Natural killer cell treated with Interleukin-12 subunit alpha and Interleukin-12 subunit beta and Interleukin-15 and Interleukin-18, amount 100 ng/mL, for 72 hours (primary cell): ENCODE measurements around the gene UBAC2. TPM values are rescaled to one million over a fixed set of nuclear protein-coding genes. Genes with fewer than 3 reads are reported as not detected.

Experiments
- ATAC-seq, 2 donors: fragments of 150-1000 bp; cut with Tn5 transposase in 1 of 2; sonication (Bioruptor Pico), chemical (Tn5 transposase) in 1 of 2; 2 replicates each; pipeline ENCODE4 v1.10.0; 2021
- DNase-seq: peaks from one replicate; pipeline ENCODE4 v3.0.0; 2022; ENCODE audit warnings: low spot score
- H3K27ac Mint-ChIP-seq, 2 donors: 1 replicate in 1 of 2; 2 replicates in 1 of 2; pipeline ENCODE4 v1.8.0; 2022; ENCODE audit warnings: mixed read lengths in 2 of 2, mild to moderate bottlenecking in 1 of 2, moderate library complexity in 1 of 2
- H3K27me3 Mint-ChIP-seq, 2 donors: 1 replicate in 1 of 2; 2 replicates in 1 of 2; pipeline ENCODE4 v1.8.0; 2022; ENCODE audit warnings: mixed read lengths in 2 of 2
- H3K36me3 Mint-ChIP-seq: one replicate; pipeline ENCODE4 v1.8.0; 2022; ENCODE audit warnings: mixed read lengths
- H3K4me1 Mint-ChIP-seq, 2 donors: 1 replicate in 1 of 2; 2 replicates in 1 of 2; pipeline ENCODE4 v1.8.0; 2022; ENCODE audit warnings: low read depth in 2 of 2, mixed read lengths in 2 of 2, mild to moderate bottlenecking in 1 of 2
- H3K4me3 Mint-ChIP-seq: one replicate; pipeline ENCODE4 v1.8.0; 2022; ENCODE audit warnings: mixed read lengths
- H3K9me3 Mint-ChIP-seq: 2 replicates; pipeline ENCODE4 v1.8.0; 2022; ENCODE audit warnings: mixed read lengths
- total RNA-seq, 2 donors: library from RNA; stranded (reverse); gene quantifications; one replicate each; pipeline ENCODE4 v1.2.3, GENCODE V29; 2022

The UBAC2 gene
- total RNA-seq, 2 donors from 2014 or later = 55.9 to 58.0 TPM

- Mint-ChIP-seq H3K36me3 (peaks cover 26% of the 10 kb centered on the region), H3K27ac (peak overlapping the region in 1 of 2 donors; percentile 44), H3K4me1 (peaks cover 35 to 41% of the 10 kb centered on the region in 2 donors)
These were observed 173.7 kb downstream of the UBAC2 start for GRCh38 chr13:99374169-99374991.

GRCh38 chr13:99374994-99375737, 174.5 kb downstream of the UBAC2 start:
- Mint-ChIP-seq H3K4me3 (no peak overlapping the region), H3K27me3 (peaks cover 0 to 5% of the 10 kb centered on the region in 2 donors)

More at GRCh38 chr13:99374169-99374991, 173.7 kb downstream of the UBAC2 start:
- H3K9me3 Mint-ChIP-seq = no peaks in the 10 kb centered on the region
- H3K27me3 Mint-ChIP-seq = peaks cover 0 to 2% of the 10 kb centered on the region in 2 donors
- no peak for ATAC-seq
- no peak for DNase-seq
- H3K4me3 Mint-ChIP-seq = no peak overlapping the region

GRCh38 chr13:99375738-99376080, 175.1 kb downstream of the UBAC2 start:
- H3K27ac Mint-ChIP-seq = no peak overlapping the region
- H3K36me3 Mint-ChIP-seq = peaks cover 20% of the 10 kb centered on the region
- DNase-seq (no peak), ATAC-seq (no peak)
- no peaks in the 10 kb centered on the region for H3K9me3 Mint-ChIP-seq
- peaks cover 0 to 3% of the 10 kb centered on the region in 2 donors for H3K27me3 Mint-ChIP-seq
- H3K4me3 Mint-ChIP-seq = no peak overlapping the region
- peaks cover 38 to 48% of the 10 kb centered on the region in 2 donors for H3K4me1 Mint-ChIP-seq

More at GRCh38 chr13:99374994-99375737, 174.5 kb downstream of the UBAC2 start:
- peaks cover 26% of the 10 kb centered on the region for H3K36me3 Mint-ChIP-seq
- ATAC-seq = no peak
- no peaks in the 10 kb centered on the region for H3K9me3 Mint-ChIP-seq
- no peak for DNase-seq
- H3K27ac Mint-ChIP-seq = peak overlapping the region in 1 of 2 donors; percentile 44
- peaks cover 37 to 48% of the 10 kb centered on the region in 2 donors for H3K4me1 Mint-ChIP-seq

- H3K4me1 Mint-ChIP-seq = peaks cover 38 to 48% of the 10 kb centered on the region in 2 donors
- H3K36me3 Mint-ChIP-seq = peaks cover 16% of the 10 kb centered on the region
- peaks cover 0 to 5% of the 10 kb centered on the region in 2 donors for H3K27me3 Mint-ChIP-seq
- no peak overlapping the region for H3K4me3 Mint-ChIP-seq
- ATAC-seq = no peak
- peak overlapping the region in 1 of 2 donors; percentile 7 for H3K27ac Mint-ChIP-seq
- H3K9me3 Mint-ChIP-seq = no peaks in the 10 kb centered on the region
- no peak for DNase-seq
These were observed 175.5 kb downstream of the UBAC2 start for GRCh38 chr13:99376132-99376531.

GRCh38 chr13:99376924-99377323, 176.3 kb downstream of the UBAC2 start:
- peaks cover 15% of the 10 kb centered on the region for H3K36me3 Mint-ChIP-seq
- no peak overlapping the region for H3K4me3 Mint-ChIP-seq
- peaks cover 0 to 7% of the 10 kb centered on the region in 2 donors for H3K27me3 Mint-ChIP-seq
- DNase-seq (no peak), ATAC-seq (no peak)
- H3K4me1 Mint-ChIP-seq = peaks cover 43 to 52% of the 10 kb centered on the region in 2 donors
- H3K27ac Mint-ChIP-seq = peak overlapping the region in 1 of 2 donors; percentile 7
- H3K9me3 Mint-ChIP-seq = no peaks in the 10 kb centered on the region

- no peak overlapping the region for H3K27ac Mint-ChIP-seq
- H3K4me1 Mint-ChIP-seq = peaks cover 43 to 52% of the 10 kb centered on the region in 2 donors
- no peaks in the 10 kb centered on the region for H3K9me3 Mint-ChIP-seq
- H3K27me3 Mint-ChIP-seq = peaks cover 0 to 7% of the 10 kb centered on the region in 2 donors
- H3K36me3 Mint-ChIP-seq = peaks cover 15% of the 10 kb centered on the region
- DNase-seq (no peak), ATAC-seq (no peak)
- H3K4me3 Mint-ChIP-seq = no peak overlapping the region
These were observed 177.0 kb downstream of the UBAC2 start for GRCh38 chr13:99377641-99378040.

GRCh38 chr13:99378985-99379733, 178.5 kb downstream of the UBAC2 start:
- peaks cover 0 to 7% of the 10 kb centered on the region in 2 donors for H3K27me3 Mint-ChIP-seq
- H3K27ac Mint-ChIP-seq = no peak overlapping the region
- H3K9me3 Mint-ChIP-seq = no peaks in the 10 kb centered on the region
- H3K36me3 Mint-ChIP-seq = peaks cover 10% of the 10 kb centered on the region
- H3K4me1 Mint-ChIP-seq = peaks cover 48 to 59% of the 10 kb centered on the region in 2 donors
- ATAC-seq (no peak), DNase-seq (no peak)
- no peak overlapping the region for H3K4me3 Mint-ChIP-seq

GRCh38 chr13:99379856-99380801, 179.5 kb downstream of the UBAC2 start:
- H3K4me3 Mint-ChIP-seq = peak overlapping the region; percentile 63
- H3K36me3 Mint-ChIP-seq = peaks cover 10% of the 10 kb centered on the region
- peaks cover 41 to 51% of the 10 kb centered on the region in 2 donors for H3K4me1 Mint-ChIP-seq
- DNase-seq (no peak), ATAC-seq (no peak)
- H3K9me3 Mint-ChIP-seq = no peaks in the 10 kb centered on the region
- peaks cover 0 to 7% of the 10 kb centered on the region in 2 donors for H3K27me3 Mint-ChIP-seq
- peak overlapping the region; percentile 23 to 76 for H3K27ac Mint-ChIP-seq

GRCh38 chr13:99380921-99381645, 180.4 kb downstream of the UBAC2 start:
- peak overlapping the region; percentile 23 to 76 for H3K27ac Mint-ChIP-seq
- H3K4me3 Mint-ChIP-seq = peak overlapping the region; percentile 63
- H3K9me3 Mint-ChIP-seq = no peaks in the 10 kb centered on the region
- peaks cover 10% of the 10 kb centered on the region for H3K36me3 Mint-ChIP-seq
- DNase-seq (peak; percentile 76), ATAC-seq (peak; percentile 88 to 90)
- H3K27me3 Mint-ChIP-seq = peaks cover 0 to 7% of the 10 kb centered on the region in 2 donors
- H3K4me1 Mint-ChIP-seq = peaks cover 37 to 47% of the 10 kb centered on the region in 2 donors

- ATAC-seq = no peak
- Mint-ChIP-seq H3K36me3 (peaks cover 4% of the 10 kb centered on the region), H3K27ac (peak overlapping the region; percentile 23 to 76), H3K4me1 (peaks cover 37 to 46% of the 10 kb centered on the region in 2 donors), H3K4me3 (peak overlapping the region; percentile 63), H3K9me3 (no peaks in the 10 kb centered on the region), H3K27me3 (peaks cover 0 to 7% of the 10 kb centered on the region in 2 donors)
- DNase-seq = no peak
These were observed 181.1 kb downstream of the UBAC2 start for GRCh38 chr13:99381766-99382165.

- no peak for DNase-seq
- Mint-ChIP-seq H3K36me3 (no peaks in the 10 kb centered on the region), H3K4me1 (peaks cover 43 to 48% of the 10 kb centered on the region in 2 donors), H3K27ac (peak overlapping the region; percentile 23 to 76), H3K9me3 (no peaks in the 10 kb centered on the region), H3K27me3 (peaks cover 0 to 7% of the 10 kb centered on the region in 2 donors), H3K4me3 (no peak overlapping the region)
- no peak for ATAC-seq
These were observed 181.9 kb downstream of the UBAC2 start for GRCh38 chr13:99382428-99383133.
